Fibroblast of mammary gland (primary cell): ENCODE measurements around the gene MAP3K20.

Experiments used
- DNase-seq: peaks from one replicate; pipeline ENCODE4 v3.0.0-alpha.2; 2010; ENCODE audit warnings: low read depth
- H3K4me3 ChIP-seq: 2 replicates; pipeline ENCODE4 v1.5.1; 2011; ENCODE audit warnings: low read depth, mild to moderate bottlenecking, low read length, moderate library complexity; ENCODE audit not compliant: control insufficient read depth
- TF ChIP-seq, protein P1 (sequence below): conservative IDR thresholded peaks from 2 replicates; pipeline ENCODE4 v1.5.1; 2011; ENCODE audit warnings: low read depth, low read length, inconsistent platforms; ENCODE audit not compliant: control insufficient read depth, insufficient read depth

Gene MAP3K20

GRCh38 chr2:173076581-173077345, 1.1 kb downstream of the MAP3K20 start:
- peak overlapping the region; percentile 81 for H3K4me3 ChIP-seq
- peak; percentile 55 for DNase-seq
- TF ChIP-seq, protein P1, sequence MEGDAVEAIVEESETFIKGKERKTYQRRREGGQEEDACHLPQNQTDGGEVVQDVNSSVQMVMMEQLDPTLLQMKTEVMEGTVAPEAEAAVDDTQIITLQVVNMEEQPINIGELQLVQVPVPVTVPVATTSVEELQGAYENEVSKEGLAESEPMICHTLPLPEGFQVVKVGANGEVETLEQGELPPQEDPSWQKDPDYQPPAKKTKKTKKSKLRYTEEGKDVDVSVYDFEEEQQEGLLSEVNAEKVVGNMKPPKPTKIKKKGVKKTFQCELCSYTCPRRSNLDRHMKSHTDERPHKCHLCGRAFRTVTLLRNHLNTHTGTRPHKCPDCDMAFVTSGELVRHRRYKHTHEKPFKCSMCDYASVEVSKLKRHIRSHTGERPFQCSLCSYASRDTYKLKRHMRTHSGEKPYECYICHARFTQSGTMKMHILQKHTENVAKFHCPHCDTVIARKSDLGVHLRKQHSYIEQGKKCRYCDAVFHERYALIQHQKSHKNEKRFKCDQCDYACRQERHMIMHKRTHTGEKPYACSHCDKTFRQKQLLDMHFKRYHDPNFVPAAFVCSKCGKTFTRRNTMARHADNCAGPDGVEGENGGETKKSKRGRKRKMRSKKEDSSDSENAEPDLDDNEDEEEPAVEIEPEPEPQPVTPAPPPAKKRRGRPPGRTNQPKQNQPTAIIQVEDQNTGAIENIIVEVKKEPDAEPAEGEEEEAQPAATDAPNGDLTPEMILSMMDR: no peak

DNA sequence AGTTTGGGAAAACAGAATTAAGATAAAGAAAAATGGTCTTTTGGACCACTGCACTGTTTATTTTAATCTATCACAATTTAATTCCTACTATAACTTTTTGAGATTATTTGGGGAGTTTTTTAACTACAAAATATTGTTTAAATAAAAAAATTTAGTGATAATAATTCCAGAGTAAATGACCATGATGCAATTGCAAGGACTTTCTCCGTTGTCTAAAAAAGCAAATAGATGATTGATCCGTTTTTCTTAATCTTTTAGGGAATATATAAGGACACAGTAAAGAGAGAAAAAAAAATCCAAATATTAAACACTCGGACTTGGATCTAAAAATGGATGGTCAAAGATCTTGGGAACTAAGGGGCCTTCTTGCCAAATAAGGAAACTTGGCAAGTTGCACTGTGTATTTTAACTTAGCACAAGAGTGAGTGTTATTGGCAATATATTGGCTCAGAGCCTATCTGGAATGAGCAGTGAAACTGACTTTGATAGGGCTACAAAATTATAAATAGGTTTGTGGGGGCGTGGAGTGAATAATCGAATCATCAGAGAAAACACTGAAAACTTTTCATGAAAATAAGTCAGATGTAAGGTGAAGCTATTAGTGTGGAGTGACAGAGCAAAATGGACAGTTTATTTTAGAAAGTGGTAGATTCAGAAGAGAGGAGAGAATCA, 2.0 kb downstream of the MAP3K20 start:
- H3K4me3 ChIP-seq: peak overlapping the region; percentile 81
- TF ChIP-seq, protein P1: no peak
- DNase-seq: peak; percentile 79

- TF ChIP-seq, protein P1: no peak
- no peak for DNase-seq
- no peak overlapping the region for H3K4me3 ChIP-seq
These were observed 3.5 kb downstream of the MAP3K20 start for GRCh38 chr2:173079141-173079540.

DNA sequence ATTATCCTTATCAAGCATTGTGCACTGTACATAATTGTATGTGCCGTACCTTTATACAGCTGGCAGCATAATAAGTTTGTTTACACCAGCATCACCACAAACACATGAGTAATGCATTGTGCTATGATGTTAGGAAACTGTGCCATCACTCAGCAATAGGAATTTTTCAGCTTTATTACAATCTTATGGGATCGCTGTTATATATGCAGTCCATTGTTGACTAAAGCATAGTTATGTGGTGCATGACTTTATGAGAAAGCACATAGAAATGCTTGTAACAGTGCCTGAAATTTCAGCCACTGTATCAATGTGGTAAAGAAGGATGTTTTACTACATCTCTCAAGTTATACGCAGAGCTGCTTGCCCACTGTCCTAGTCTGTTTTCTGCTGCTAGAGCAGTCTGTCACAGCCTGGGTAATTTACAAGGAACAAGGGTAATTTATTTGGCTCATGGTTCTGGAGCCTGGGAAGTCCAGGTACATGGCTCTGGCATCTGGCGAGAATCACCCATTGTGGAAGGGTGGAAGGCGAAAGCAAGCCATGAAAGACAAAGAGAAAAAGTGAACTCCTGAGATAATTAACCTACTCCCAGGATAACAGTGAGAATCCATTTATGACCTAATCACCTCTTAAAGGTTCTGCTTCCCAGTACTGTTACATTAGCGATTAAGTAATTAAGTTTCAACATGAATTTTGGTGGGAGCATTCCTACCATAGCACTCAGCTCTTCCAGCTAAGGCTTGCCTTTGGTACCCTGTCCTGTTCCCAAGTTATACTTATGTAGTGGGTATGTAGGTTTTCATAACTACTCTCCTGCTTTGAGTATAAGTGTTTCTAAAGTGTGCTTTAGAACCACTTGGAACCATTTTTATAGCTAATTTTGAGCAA, 4.6 kb downstream of the MAP3K20 start:
- H3K4me3 ChIP-seq: no peak overlapping the region
- TF ChIP-seq, protein P1: no peak
- DNase-seq: peak; percentile 96

DNA sequence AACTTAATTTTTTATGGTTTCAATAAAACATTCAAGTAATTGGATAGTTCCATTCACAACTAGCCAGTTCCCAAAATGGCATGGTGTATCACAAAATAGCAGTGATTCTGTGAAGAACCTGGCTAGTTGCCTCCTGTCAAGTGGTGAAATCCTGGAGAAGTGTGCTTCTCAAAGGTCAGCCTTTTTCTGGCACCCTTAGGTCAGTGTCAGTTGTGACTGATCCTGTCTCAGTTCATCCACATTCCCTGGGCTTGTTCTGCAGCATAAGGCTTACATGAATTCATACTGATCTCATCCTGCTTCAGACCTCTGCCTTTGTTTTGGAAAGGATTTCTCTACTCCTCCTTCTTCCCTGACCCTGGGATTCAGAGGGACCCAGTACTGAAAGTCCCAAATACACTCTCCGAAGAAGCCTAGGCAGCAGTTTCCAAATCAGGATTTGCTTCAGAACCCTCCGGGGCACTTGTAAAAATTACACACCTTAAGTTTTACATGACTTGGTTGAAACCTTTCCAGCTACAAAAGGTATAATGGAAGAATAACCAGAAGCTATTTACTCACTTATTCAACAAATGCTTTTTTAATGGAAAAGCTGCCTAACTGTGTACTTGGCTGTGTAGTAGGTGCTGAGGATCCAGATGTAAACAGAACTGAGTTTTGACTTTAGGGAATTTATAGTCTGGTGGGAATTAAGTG, 11.0 kb downstream of the MAP3K20 start:
- no peak overlapping the region for H3K4me3 ChIP-seq
- TF ChIP-seq, protein P1: no peak
- peak; percentile 70 for DNase-seq

DNA sequence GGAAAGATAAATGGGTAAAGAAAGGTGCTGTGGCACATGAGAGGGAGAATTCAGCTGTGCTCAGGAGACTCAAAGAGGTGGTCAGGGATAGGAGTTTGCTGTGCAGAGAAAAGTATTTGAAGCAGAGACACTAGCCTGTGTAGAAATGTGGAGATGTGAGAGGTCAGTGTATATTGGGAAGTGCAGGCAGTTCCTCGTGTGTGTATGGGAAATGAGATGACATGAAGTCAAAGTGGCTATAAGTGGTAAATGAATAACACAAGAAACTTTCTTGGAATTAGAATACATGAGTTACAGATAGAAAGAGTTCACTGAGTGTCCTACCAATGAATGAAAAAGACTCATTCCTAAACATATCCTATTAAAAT, 11.6 kb downstream of the MAP3K20 start:
- no peak overlapping the region for H3K4me3 ChIP-seq
- TF ChIP-seq, protein P1: no peak
- DNase-seq: peak; percentile 40
